BLaER1 (cell line): ENCODE results near the gene LHPP.

Experiments used
- H3K27ac ChIP-seq: shearing (Covaris generic); formaldehyde crosslinking; 2 replicates; pipeline ENCODE4 v1.8.1; 2022
- H3K27me3 ChIP-seq: shearing (Covaris generic); formaldehyde crosslinking; 2 replicates; pipeline ENCODE4 v1.8.1; 2022
- H3K36me3 ChIP-seq: shearing (Covaris generic); formaldehyde crosslinking; 2 replicates; pipeline ENCODE4 v1.8.1; 2022
- H3K4me1 ChIP-seq: shearing (Covaris generic); formaldehyde crosslinking; 2 replicates; pipeline ENCODE4 v1.8.1; 2022
- H3K4me2 ChIP-seq: shearing (Covaris generic); formaldehyde crosslinking; 2 replicates; pipeline ENCODE4 v1.8.1; 2022
- H3K4me3 ChIP-seq: shearing (Covaris generic); formaldehyde crosslinking; 2 replicates; pipeline ENCODE4 v1.8.1; 2022
- H3K9ac ChIP-seq: shearing (Covaris generic); formaldehyde crosslinking; 2 replicates; pipeline ENCODE4 v1.8.1; 2022
- H3K9me3 ChIP-seq: shearing (Covaris generic); formaldehyde crosslinking; 2 replicates; pipeline ENCODE4 v1.8.1; 2022
- H4K20me1 ChIP-seq: shearing (Covaris generic); formaldehyde crosslinking; 2 replicates; pipeline ENCODE4 v1.8.1; 2022
- Cebpa-rat ChIP-seq: shearing (Covaris generic); IDR thresholded peaks from 2 replicates; pipeline ENCODE4 v1.8.1; 2022

LHPP gene

GRCh38 chr10:124596962-124597845 is 135.6 kb downstream of the LHPP start:
- Histone ChIP-seq H3K4me3 (peak overlapping the region; percentile 36; the same call in 1 of the 2 replicates), H3K36me3 (no peaks in the 10 kb centered on the region), H3K27me3 (no peaks in the 10 kb centered on the region), H3K4me2 (peak overlapping the region; percentile 92), H3K4me1 (peaks cover 86% of the 10 kb centered on the region), H4K20me1 (peaks cover 12% of the 10 kb centered on the region; the same call in 1 of the 2 replicates), H3K27ac (peak overlapping the region; percentile 77), H3K9ac (peak overlapping the region; percentile 46; the same call in 1 of the 2 replicates), H3K9me3 (peaks cover 25% of the 10 kb centered on the region)
- no peak for TF ChIP-seq Cebpa-rat

- Histone ChIP-seq H3K4me1 (peaks cover 92% of the 10 kb centered on the region), H4K20me1 (peaks cover 12% of the 10 kb centered on the region; the same call in 1 of the 2 replicates), H3K9me3 (peaks cover 19% of the 10 kb centered on the region), H3K9ac (peak overlapping the region; percentile 46), H3K27me3 (no peaks in the 10 kb centered on the region), H3K4me2 (peak overlapping the region; percentile 92), H3K4me3 (peak overlapping the region; percentile 36; the same call in 1 of the 2 replicates), H3K27ac (peak overlapping the region; percentile 77), H3K36me3 (no peaks in the 10 kb centered on the region)
- TF ChIP-seq Cebpa-rat, result no peak
These were observed 136.2 kb downstream of the LHPP start for GRCh38 chr10:124597846-124598165.

- Histone ChIP-seq H3K36me3 (no peaks in the 10 kb centered on the region), H3K4me3 (peak overlapping the region; percentile 36; the same call in 1 of the 2 replicates), H3K9ac (peak overlapping the region; percentile 46), H3K27ac (peak overlapping the region; percentile 77), H3K9me3 (peaks cover 17% of the 10 kb centered on the region), H3K4me1 (peaks cover 96% of the 10 kb centered on the region), H3K4me2 (peak overlapping the region; percentile 92), H4K20me1 (peaks cover 12% of the 10 kb centered on the region; the same call in 1 of the 2 replicates), H3K27me3 (no peaks in the 10 kb centered on the region)
- TF ChIP-seq Cebpa-rat, result no peak
These were observed 136.6 kb downstream of the LHPP start for GRCh38 chr10:124598196-124598595.

GRCh38 chr10:124598773-124599587 is 137.4 kb downstream of the LHPP start:
- Histone ChIP-seq H3K9me3 (peaks cover 9% of the 10 kb centered on the region), H3K36me3 (no peaks in the 10 kb centered on the region), H3K4me3 (no peak overlapping the region), H3K4me2 (peak overlapping the region; percentile 92), H3K4me1 (peaks cover 99% of the 10 kb centered on the region), H3K9ac (peak overlapping the region; percentile 56; the same call in 1 of the 2 replicates), H3K27ac (peak overlapping the region; percentile 94), H4K20me1 (peaks cover 12% of the 10 kb centered on the region; the same call in 1 of the 2 replicates), H3K27me3 (no peaks in the 10 kb centered on the region)
- TF ChIP-seq Cebpa-rat, result no peak

GRCh38 chr10:124599588-124600050 is 138.0 kb downstream of the LHPP start:
- Histone ChIP-seq H3K27ac (peak overlapping the region; percentile 94), H3K4me2 (peak overlapping the region; percentile 92)
- no peak for TF ChIP-seq Cebpa-rat

GRCh38 chr10:124600051-124600880 is 138.6 kb downstream of the LHPP start:
- peak overlapping the region; percentile 92 for H3K4me2 ChIP-seq
- H3K27ac ChIP-seq, result peak overlapping the region; percentile 94
- H3K36me3 ChIP-seq, result no peaks in the 10 kb centered on the region

More at GRCh38 chr10:124599588-124600050, 138.0 kb downstream of the LHPP start:
- Histone ChIP-seq H3K4me3 (no peak overlapping the region), H3K36me3 (no peaks in the 10 kb centered on the region), H3K27me3 (no peaks in the 10 kb centered on the region), H3K4me1 (peaks cover 100% of the 10 kb centered on the region), H3K9me3 (0 out of 2 replicates have a peak, but pooled peaks cover 5% of the 10 kb centered on the region), H3K9ac (peak overlapping the region; percentile 56), H4K20me1 (peaks cover 18% of the 10 kb centered on the region; the same call in 1 of the 2 replicates)

GRCh38 chr10:124601016-124601415 is 139.4 kb downstream of the LHPP start:
- peak overlapping the region; percentile 54; the same call in 1 of the 2 replicates for H3K4me3 ChIP-seq
- H4K20me1 ChIP-seq, result peaks cover 24% of the 10 kb centered on the region
- H3K27me3 ChIP-seq, result no peaks in the 10 kb centered on the region
- peak overlapping the region; percentile 94 for H3K27ac ChIP-seq
- H3K4me2 ChIP-seq, result peak overlapping the region; percentile 92
- peak overlapping the region; percentile 56; the same call in 1 of the 2 replicates for H3K9ac ChIP-seq
- TF ChIP-seq Cebpa-rat, result no peak
- no peaks in the 10 kb centered on the region for H3K36me3 ChIP-seq
- H3K9me3 ChIP-seq, result no peaks in the 10 kb centered on the region
- peaks cover 100% of the 10 kb centered on the region for H3K4me1 ChIP-seq

More at GRCh38 chr10:124600051-124600880, 138.6 kb downstream of the LHPP start:
- Histone ChIP-seq H3K9ac (peak overlapping the region; percentile 56), H3K4me1 (peaks cover 100% of the 10 kb centered on the region), H4K20me1 (peaks cover 18% of the 10 kb centered on the region; the same call in 1 of the 2 replicates), H3K9me3 (0 out of 2 replicates have a peak, but pooled peaks cover 1% of the 10 kb centered on the region), H3K27me3 (no peaks in the 10 kb centered on the region), H3K4me3 (no peak overlapping the region)
- TF ChIP-seq Cebpa-rat, result no peak

GRCh38 chr10:124601431-124602120 is 140.0 kb downstream of the LHPP start:
- peak overlapping the region; percentile 94 for H3K27ac ChIP-seq
- H3K9me3 ChIP-seq, result no peaks in the 10 kb centered on the region
- H4K20me1 ChIP-seq, result peaks cover 29% of the 10 kb centered on the region
- H3K4me1 ChIP-seq, result peaks cover 100% of the 10 kb centered on the region
- peak overlapping the region; percentile 54 for H3K4me3 ChIP-seq
- H3K4me2 ChIP-seq, result peak overlapping the region; percentile 92
- peak overlapping the region; percentile 78 for H3K9ac ChIP-seq
- no peak for TF ChIP-seq Cebpa-rat
- H3K27me3 ChIP-seq, result no peaks in the 10 kb centered on the region
- no peaks in the 10 kb centered on the region for H3K36me3 ChIP-seq
